Measurements from ENCODE around the gene CYB5R2.

The CYB5R2 gene

GRCh38 chr11:7638710-7639642 is 34.3 kb downstream of the CYB5R2 start:
- no peak for DNase-seq

- no peak for DNase-seq
Observed at GRCh38 chr11:7637447-7638157, 35.7 kb downstream of the CYB5R2 start.

- no peak for DNase-seq
Observed at GRCh38 chr11:7636350-7636749, 37.0 kb downstream of the CYB5R2 start.

- no peak for DNase-seq
Observed at GRCh38 chr11:7635708-7636107, 37.6 kb downstream of the CYB5R2 start.

GRCh38 chr11:7635137-7635536 is 38.2 kb downstream of the CYB5R2 start:
- no peak for DNase-seq

- DNase-seq, result no peak
Observed at GRCh38 chr11:7632211-7632610, 41.1 kb downstream of the CYB5R2 start.

GRCh38 chr11:7630002-7630401 is 43.3 kb downstream of the CYB5R2 start:
- no peak for DNase-seq

GRCh38 chr11:7628660-7629059 is 44.6 kb downstream of the CYB5R2 start:
- no peak for DNase-seq

- DNase-seq, result no peak
Observed at GRCh38 chr11:7622721-7623120, 50.6 kb downstream of the CYB5R2 start.

- no peak for DNase-seq
Observed at GRCh38 chr11:7621554-7621953, 51.7 kb downstream of the CYB5R2 start.

GRCh38 chr11:7621090-7621489 is 52.2 kb downstream of the CYB5R2 start:
- no peak for DNase-seq

GRCh38 chr11:7619322-7619721 is 54.0 kb downstream of the CYB5R2 start:
- DNase-seq, result no peak

- no peak for DNase-seq
Observed at GRCh38 chr11:7617032-7617431, 56.3 kb downstream of the CYB5R2 start.

Data from right kidney (tissue), 1 donor.